HPDE6-E6E7 (cell line): Measurements from ENCODE around the gene NOL4L.

ENCODE experiments used
- DNase-seq: peaks from one replicate; pipeline ENCODE4 v3.0.0; 2011; ENCODE audit warnings: missing footprints; ENCODE audit errors: extremely low spot score

NOL4L gene

GRCh38 chr20:32526125-32526524, 59.0 kb downstream of the NOL4L start:
- no peak for DNase-seq

- DNase-seq: no peak
Observed at GRCh38 chr20:32524829-32525501, 60.2 kb downstream of the NOL4L start.

DNA sequence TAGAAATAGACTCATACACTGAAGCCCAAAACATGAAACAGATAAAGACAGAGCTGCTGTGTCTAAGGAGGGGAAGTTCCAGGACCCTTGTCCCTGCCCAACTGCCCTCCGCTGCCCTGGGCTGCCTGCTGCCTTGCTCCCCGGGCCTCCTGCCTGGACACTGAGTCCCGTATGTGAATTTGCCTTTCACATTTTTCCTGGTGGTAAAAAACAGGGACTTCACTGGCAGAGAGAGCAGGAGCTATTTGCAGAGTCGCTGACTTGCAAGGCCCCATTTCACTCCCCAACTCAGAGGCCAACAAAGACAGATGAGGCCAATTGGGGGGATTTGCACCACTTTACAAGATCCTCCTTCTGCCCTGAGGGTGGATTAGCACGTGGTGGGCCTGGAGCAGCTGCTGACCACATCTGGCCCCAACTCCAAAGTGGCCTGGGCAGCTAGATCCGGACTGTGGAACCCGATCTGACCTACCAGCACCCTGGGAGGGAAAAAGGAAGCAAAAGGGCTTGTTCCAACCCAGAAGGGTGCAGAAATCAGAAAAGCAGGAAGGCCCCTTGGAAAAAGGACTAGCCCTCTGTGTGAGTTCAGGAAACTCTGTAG, 61.4 kb downstream of the NOL4L start:
- DNase-seq: no peak

DNA sequence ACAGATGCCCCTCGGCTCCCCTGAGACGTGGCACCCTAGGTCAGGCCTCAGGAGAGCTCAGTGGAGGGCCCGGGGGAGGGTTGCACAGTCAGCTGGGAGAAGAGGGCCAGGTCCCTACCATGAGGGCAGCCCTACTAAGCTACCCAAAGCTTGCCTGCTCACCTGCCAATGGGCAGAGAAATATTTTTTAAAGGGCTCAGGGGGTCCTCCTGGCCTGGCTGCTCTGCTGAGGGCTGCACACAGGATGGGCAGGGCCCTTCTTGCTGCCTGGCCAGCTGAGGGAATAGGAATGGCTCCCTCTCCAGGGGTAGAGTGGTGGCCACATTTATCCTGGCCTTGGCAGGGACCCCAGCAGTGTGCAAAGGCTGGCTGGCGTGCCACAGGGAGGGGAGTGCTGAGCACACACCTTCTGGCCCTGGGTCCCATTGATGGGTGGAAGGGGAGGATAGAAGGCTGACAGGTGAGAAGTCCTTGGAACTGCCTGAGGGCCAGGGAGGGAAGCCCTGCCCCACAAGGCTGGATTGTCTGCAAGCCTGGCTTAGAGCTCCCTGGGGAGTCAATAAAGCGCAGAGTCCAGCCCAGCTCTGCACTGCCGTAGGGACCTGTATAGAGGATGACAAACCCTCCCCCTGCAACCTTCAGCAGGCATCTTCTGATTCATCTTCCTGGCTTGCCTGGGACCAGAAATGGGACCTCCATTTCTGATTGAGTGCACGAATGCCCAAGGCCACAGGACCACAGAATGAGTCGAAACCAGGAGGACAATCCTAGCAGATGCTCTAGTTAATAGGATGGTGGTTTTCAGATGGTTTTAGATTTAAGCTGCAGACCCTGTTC, 62.1 kb downstream of the NOL4L start:
- DNase-seq: no peak

DNA sequence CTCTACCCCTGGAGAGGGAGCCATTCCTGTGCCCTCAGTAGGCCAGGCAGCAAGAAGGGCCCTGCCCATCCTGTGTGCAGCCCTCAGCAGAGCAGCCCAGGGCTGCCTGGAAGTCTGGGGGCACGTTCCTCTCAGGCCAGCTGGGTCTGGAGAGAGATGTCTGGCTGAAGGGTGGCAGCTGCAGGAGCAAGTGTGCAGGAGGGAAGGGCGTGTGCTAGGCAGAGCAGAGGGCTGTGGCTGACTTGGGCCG, 62.7 kb downstream of the NOL4L start:
- no peak for DNase-seq

DNA sequence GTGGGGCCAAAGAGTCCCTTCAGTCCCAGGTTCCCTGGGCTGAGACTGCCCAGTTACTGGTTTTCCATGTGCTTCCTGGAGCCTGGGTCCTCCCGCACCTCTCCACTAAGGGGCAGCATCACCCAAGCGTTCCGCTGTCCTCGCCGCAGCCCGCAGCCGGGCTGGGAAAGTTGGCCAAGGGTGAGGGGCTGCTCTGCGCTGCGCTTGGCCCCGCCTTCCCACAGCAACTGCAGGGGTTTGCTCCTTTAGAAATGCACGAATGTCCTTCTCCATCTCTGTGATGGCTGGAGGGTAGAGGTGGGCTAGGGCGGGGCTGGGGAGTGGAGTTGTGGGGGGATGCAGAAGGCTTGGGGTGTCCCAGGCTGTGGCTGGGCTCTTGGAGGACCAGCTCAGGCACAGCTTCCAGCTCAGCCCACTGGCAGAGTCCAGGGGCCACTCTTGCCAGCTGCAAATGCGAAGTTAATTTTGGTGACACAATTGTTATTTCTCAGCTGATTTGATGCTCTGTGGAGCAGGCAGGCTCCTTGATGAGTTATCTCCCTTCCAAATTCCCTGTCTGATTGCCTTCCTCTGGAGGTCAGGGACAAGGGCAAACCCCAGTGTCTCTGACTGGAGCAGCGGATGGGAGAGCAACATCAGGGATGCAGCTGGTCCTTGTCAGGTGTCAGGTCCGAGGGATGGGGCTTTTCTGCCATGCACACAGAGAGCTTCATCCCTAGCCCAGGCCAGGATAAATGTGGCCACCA, 63.2 kb downstream of the NOL4L start:
- DNase-seq: peak; percentile 98

- DNase-seq: no peak
Observed at GRCh38 chr20:32520927-32521203, 64.3 kb downstream of the NOL4L start.

GRCh38 chr20:32519381-32519730, 65.8 kb downstream of the NOL4L start:
- no peak for DNase-seq

DNA sequence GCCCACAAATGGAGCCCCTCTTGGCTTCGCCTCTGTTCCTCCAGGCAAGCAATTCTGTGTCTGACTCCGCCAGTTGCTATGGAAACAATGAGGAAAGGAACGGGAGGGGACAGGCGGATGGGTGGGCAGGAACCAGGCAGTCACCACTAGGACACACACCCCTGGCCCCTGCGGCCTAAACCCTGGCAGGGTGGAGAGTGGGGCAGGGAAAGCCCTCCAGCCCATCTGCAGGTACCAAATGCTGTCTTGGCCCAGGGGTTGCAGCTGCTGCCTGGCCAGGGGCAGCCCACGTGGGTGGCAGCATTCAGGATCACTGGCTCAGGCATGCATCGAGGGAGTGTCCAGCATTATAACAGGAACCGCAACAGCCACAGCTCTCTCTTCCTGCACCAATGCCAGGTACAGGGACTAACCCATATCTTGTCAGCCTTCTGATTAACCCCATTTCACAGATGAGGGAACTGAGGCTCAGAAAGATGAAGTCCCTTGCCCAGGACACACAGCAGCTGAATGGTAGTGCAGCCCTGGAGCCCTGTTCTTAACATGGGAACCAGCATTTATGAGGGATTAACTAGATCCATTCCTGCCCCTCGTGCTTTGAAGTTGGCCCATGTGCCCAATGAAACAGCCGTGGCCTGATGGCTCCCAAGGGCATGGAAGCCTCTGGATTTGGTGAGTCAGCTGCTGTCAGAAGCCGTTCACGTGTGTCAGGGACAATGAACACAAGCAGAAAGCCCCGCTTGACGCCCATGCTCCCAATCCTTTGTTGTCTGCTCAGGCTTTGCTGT, 66.3 kb downstream of the NOL4L start:
- DNase-seq: no peak

DNA sequence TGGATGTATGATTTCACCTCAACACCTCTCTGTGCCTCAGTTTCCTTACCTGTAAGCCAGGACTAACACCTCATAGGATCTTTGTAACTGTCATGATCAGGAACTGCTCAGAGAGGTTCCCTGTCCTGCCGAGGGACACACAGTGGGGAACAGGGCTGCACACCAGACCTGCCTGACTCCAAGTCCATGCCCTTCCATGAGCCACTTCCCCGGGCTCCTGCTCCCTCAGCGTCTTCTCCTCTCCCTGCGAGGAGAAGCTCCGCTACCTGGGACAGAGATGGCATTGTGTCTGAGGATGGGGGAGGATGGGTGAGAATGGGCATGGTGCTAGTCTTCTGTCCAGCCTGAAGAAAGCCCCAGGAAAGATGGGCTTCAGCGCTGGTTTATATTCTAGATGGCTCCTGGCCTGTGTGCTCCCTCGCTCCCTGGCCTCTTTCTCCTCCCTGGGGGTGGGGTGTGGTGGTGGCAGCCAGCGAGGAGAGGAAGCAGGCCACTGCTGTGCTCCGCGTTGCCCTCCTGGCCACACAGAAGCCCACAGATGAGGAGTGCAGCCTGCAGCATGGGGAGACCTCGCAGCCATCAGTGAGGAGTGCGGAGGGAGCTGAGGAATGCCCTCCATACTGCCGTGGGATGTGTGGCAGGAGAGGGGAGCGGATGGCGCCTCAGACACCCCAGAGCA, 67.1 kb downstream of the NOL4L start:
- no peak for DNase-seq

- DNase-seq: no peak
Observed at GRCh38 chr20:32517518-32517873, 67.6 kb downstream of the NOL4L start.

DNA sequence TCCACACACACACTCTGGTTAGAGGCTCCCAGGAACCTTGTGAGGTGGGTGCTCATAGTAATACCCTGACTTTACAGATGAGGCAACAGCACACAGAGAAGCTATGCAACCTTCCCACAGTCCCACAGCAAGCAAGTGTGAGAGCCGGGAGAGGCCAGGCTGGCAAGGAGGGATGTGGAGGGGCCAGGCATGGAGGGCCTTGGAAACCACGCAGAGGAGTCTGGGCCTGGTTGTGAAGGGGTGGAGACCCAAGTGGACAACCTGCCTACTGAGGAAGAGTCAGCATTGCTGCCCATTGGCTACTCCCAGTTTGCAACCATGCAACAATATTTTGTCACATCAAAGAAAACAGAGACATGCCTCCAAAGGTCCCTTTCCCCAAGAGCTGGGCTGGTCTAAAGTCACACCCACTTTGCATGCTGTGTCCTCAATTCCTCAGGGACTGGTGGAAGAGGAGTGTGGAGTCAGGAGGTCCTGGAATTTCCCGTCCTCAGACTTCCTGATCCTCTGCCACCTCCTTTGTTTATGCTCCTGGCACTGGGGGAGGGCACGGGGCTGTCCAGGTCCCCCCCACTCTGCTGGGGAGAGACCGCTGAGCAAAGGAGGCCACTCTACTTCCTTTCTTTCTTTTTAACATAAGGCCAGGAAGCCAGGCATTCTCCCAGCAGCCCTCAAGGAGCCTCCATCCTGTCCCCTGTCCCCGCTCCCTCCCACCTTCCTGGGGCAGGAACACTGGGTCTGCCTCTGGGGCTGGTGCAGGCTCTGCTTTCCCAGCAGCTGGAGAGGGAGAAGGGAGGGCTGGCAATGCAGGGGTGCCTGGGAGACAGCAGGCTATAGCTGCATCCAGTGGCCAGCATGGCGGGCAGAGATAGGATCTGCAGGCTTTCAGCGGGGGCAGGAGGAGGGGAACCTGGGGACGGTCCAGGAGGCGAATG, 68.3 kb downstream of the NOL4L start:
- no peak for DNase-seq

DNA sequence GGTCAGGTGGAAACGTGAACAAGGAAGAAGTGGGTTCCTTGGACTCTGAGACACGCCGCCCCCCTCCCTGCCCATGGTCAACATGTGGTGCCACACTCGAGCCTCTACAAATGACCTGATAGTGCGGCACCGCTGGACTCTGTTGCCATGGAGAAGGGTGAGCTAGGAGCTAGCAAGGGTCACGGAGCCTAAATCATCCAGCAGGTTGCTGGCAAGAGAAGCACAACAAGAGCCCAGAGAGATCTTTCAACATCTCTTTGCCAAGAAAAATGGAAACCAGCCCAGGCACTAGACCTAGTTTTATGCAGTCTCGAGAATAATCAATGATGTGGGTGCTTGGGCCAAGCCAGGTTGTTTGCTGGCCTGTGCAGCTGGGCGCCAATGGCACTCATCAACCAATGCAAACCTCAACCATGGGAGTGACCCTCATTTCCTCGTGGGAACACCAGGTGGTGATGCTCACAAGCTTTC, 69.5 kb downstream of the NOL4L start:
- no peak for DNase-seq

DNA sequence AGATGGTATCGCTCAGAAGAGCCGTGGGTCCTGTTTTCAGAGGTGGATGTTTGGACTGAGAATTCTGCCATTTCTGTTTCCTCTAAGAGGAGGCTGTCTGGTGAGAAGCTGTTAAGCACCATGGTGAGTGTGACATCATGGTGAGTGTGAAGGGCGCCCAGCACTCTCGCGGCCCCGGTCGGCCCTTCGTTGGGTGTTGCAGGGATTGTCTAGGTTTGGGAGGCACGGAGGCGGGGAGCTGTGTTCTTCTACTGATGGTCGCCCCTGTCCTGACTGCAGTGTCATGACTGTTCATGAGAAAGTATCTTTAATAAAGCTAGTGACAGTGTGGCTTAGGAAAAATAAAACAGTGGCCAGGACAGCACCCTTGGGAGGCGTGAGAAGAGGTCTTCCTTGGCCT, 70.4 kb downstream of the NOL4L start:
- no peak for DNase-seq

- no peak for DNase-seq
Observed at GRCh38 chr20:32513031-32513866, 71.9 kb downstream of the NOL4L start.

- DNase-seq: no peak
Observed at GRCh38 chr20:32512047-32512385, 73.1 kb downstream of the NOL4L start.

GRCh38 chr20:32511358-32512046, 73.6 kb downstream of the NOL4L start:
- DNase-seq: no peak

DNA sequence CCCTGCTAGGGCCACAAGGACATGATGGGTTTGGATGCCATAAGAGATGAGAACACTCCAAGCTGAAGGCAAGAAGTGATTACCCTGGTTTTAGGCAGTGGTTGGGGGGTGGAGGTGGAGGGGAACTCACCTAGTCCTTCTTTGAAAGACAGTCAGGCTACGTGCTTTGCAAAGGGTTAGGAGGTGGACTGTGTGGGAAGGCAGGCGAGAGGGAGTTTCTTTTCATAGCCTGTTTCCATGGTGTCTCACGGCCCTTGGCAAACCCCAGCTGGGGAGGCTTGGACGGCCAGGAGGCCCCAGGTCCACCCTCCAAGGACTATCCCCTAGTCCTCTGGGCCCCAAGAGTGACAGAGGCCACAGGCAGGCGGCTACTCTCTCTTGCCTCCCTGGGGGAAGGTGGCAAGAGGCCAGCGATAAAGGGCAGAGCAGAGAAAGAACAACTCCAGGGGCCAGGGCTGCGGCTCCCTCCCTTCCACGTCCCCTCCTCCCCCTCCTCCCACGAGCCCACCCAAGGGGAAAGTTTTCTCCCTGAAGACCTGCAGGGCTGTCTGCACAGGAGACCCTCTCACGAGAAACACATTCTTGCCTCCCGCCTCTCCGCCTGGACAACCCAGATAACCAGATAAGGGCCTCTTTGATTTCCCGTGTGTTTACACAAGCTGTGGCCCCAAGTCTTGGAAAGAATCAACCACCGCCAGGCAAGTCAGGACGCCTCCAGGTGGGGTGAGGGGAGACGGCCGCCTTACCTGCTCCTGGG, 74.4 kb downstream of the NOL4L start:
- DNase-seq: peak; percentile 34
